ENCODE data around the gene CEP164. TPM values are rescaled to one million over a fixed set of nuclear protein-coding genes. Genes with fewer than 3 reads are reported as not detected.

Gene CEP164
- total and polyA plus RNA-seq, 2 of the 8 experiments (the other 6 are each of a cell fraction or from before 2014, with no cell fraction given) = 8.4 to 20.8 TPM

GRCh38 chr11:117289795-117290194 is 37.9 kb upstream of the CEP164 start:
- H3K36me3 ChIP-seq (ENCODE audit: control insufficient read depth in 2 of 4, insufficient read depth in 4 of 4, low read length in 3 of 4) = peaks cover 2 to 44% (median 22%) of the 10 kb centered on the region in 4 experiments; a peak in 7 of 8 replicates
- no peak overlapping the region for H4K5ac ChIP-seq (ENCODE audit: insufficient read length, low read depth, low read length)
- H3K4me3 ChIP-seq (ENCODE audit: extremely low read depth in 1 of 4, insufficient read depth in 2 of 4, low read depth in 3 of 4, low read length in 4 of 4) = no peak overlapping the region
- no peak overlapping the region for H2BK15ac ChIP-seq (ENCODE audit: low read length)
- no peak for FAIRE-seq
- CTCF ChIA-PET (ENCODE audit: partially characterized antibody) = interaction anchor here (1.1 kb wide), 1 partner anchor 190 kb away, joined by 3 read pairs; no protein-coding TSS in a partner anchor
- H3K23ac ChIP-seq (ENCODE audit: insufficient read length) = no peak overlapping the region
- no peak overlapping the region for H3K27ac ChIP-seq (ENCODE audit: low read depth, low read length)
- H4K20me1 ChIP-seq (replicated peaks in 1 of 2; ENCODE audit: control insufficient read depth in 1 of 2, insufficient read depth in 2 of 2, low read length in 2 of 2) = no peaks in the 10 kb centered on the region
- H3K23me2 ChIP-seq (ENCODE audit: low read depth, low read length) = no peaks in the 10 kb centered on the region
- no peak overlapping the region for H3K14ac ChIP-seq (ENCODE audit: insufficient read length)
- no peak overlapping the region for H4K8ac ChIP-seq (ENCODE audit: extremely low read depth, insufficient read depth, low read length)
- H3K4me2 ChIP-seq (ENCODE audit: insufficient read depth in 1 of 2, low read depth in 2 of 2, low read length in 2 of 2) = no peak overlapping the region
- H2AK5ac ChIP-seq (ENCODE audit: low read depth, low read length) = no peak overlapping the region
- DNase-seq (ENCODE audit: low read depth in 1 of 2, low spot score in 2 of 2) = no peak
- no peak overlapping the region for H2AFZ ChIP-seq (ENCODE audit: low read length)
- H2BK5ac ChIP-seq (ENCODE audit: low read depth, low read length) = no peak overlapping the region
- no peaks in the 10 kb centered on the region for H3K4me1 ChIP-seq (replicated peaks in 1 of 4; ENCODE audit: control insufficient read depth in 3 of 4, insufficient read depth in 4 of 4, low read length in 3 of 4)
- WGBS, 2 experiments (ENCODE audit: extremely low coverage in 1 of 2, insufficient coverage in 1 of 2, insufficient read length in 1 of 2, insufficient replicate concordance in 2 of 2, low coverage in 1 of 2, low lambda C conversion rate in 2 of 2, missing lambda C conversion rate in 1 of 2) = 77% methylated on average over 1 of the region's 1 CpG; no CpG with 5 or more reads in 1 of the 2 experiments
- H3K18ac ChIP-seq (ENCODE audit: extremely low read depth, low read length) = no peak overlapping the region
- TF ChIP-seq RBBP5 (IDR thresholded peaks at IDR 0.05; ENCODE audit: borderline replicate concordance, low read depth, low read length) = no peak
- no peak for TF ChIP-seq KDM1A (IDR thresholded peaks at IDR 0.05; ENCODE audit: borderline replicate concordance, low read length)
- TF ChIP-seq SAP30 (IDR thresholded peaks at IDR 0.05; ENCODE audit: insufficient read depth, insufficient replicate concordance, low read length) = no peak
- no peak for TF ChIP-seq CBX8 (IDR thresholded peaks at IDR 0.05; ENCODE audit: borderline replicate concordance, low read depth, low read length)
- no peak for TF ChIP-seq BCL11A (IDR thresholded peaks at IDR 0.05; ENCODE audit: low read depth in 2 of 2, low read length in 2 of 2)
- TF ChIP-seq RNF2 (IDR thresholded peaks at IDR 0.05; ENCODE audit: borderline replicate concordance, low read depth, low read length, missing control alignments, poor library complexity, severe bottlenecking) = no peak
- no peak for TF ChIP-seq POU5F1 (IDR thresholded peaks at IDR 0.05; ENCODE audit: low read depth, low read length)
- TF ChIP-seq MAX (IDR thresholded peaks at IDR 0.05) = no peak
- no peak overlapping the region for H2BK20ac ChIP-seq (ENCODE audit: low read length)
- no peak overlapping the region for H3K9ac ChIP-seq (replicated peaks in 1 of 4; ENCODE audit: extremely low read depth in 1 of 4, low read depth in 3 of 4, low read length in 3 of 4)
- H2BK12ac ChIP-seq (ENCODE audit: low read depth, low read length) = no peak overlapping the region
- H3K27me3 ChIP-seq (replicated peaks in 1 of 4; ENCODE audit: control insufficient read depth in 3 of 4, extremely low read depth in 1 of 4, insufficient read depth in 3 of 4, low read length in 3 of 4) = no peaks in the 10 kb centered on the region
- H3K9me3 ChIP-seq (ENCODE audit: insufficient read depth in 2 of 2, low read depth in 1 of 2, low read length in 1 of 2) = no peaks in the 10 kb centered on the region
- H3K56ac ChIP-seq (replicated peaks; ENCODE audit: insufficient read length, low read depth, low read length) = no peak overlapping the region
- H2BK120ac ChIP-seq (replicated peaks; ENCODE audit: low read depth, low read length) = no peak overlapping the region
- H3K4ac ChIP-seq (replicated peaks; ENCODE audit: insufficient read length, low read depth, low read length) = no peak overlapping the region
- H3K79me2 ChIP-seq (ENCODE audit: control insufficient read depth in 1 of 2, insufficient read depth in 2 of 2, low read length in 2 of 2) = no peaks in the 10 kb centered on the region
- POLR2A ChIA-PET (ENCODE audit: partially characterized antibody) = no interaction called here
- no peaks in the 10 kb centered on the region for H3K79me1 ChIP-seq (ENCODE audit: low read depth, low read length)
- H4K91ac ChIP-seq (replicated peaks; ENCODE audit: insufficient read length, low read length) = no peak overlapping the region
